ENCODE measurements around the gene SDCCAG8.

DNA sequence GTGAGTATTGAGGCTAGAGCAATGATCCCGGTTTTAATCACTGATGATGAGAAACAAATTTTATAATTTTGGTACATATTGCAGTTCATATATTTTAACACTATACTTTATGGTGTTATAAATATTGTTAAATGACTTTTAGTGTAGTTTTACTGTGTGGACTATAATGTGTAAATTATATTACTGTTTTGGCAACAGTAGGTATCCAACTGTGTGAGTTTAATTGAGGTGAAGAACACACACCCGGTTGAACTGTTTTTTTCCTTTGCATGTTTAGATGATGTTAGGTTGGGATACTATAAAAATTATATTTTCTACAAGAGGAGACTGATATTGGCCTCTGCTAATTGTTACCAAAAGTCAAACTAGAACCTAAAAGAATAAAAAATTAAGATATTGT lies 166.5 kb downstream of the SDCCAG8 start:
- TF ChIP-seq, protein P1, sequence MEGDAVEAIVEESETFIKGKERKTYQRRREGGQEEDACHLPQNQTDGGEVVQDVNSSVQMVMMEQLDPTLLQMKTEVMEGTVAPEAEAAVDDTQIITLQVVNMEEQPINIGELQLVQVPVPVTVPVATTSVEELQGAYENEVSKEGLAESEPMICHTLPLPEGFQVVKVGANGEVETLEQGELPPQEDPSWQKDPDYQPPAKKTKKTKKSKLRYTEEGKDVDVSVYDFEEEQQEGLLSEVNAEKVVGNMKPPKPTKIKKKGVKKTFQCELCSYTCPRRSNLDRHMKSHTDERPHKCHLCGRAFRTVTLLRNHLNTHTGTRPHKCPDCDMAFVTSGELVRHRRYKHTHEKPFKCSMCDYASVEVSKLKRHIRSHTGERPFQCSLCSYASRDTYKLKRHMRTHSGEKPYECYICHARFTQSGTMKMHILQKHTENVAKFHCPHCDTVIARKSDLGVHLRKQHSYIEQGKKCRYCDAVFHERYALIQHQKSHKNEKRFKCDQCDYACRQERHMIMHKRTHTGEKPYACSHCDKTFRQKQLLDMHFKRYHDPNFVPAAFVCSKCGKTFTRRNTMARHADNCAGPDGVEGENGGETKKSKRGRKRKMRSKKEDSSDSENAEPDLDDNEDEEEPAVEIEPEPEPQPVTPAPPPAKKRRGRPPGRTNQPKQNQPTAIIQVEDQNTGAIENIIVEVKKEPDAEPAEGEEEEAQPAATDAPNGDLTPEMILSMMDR (conservative IDR thresholded peaks at IDR 0.05; ENCODE audit: low read depth in 2 of 2): no peak
- TF ChIP-seq, protein P2, sequence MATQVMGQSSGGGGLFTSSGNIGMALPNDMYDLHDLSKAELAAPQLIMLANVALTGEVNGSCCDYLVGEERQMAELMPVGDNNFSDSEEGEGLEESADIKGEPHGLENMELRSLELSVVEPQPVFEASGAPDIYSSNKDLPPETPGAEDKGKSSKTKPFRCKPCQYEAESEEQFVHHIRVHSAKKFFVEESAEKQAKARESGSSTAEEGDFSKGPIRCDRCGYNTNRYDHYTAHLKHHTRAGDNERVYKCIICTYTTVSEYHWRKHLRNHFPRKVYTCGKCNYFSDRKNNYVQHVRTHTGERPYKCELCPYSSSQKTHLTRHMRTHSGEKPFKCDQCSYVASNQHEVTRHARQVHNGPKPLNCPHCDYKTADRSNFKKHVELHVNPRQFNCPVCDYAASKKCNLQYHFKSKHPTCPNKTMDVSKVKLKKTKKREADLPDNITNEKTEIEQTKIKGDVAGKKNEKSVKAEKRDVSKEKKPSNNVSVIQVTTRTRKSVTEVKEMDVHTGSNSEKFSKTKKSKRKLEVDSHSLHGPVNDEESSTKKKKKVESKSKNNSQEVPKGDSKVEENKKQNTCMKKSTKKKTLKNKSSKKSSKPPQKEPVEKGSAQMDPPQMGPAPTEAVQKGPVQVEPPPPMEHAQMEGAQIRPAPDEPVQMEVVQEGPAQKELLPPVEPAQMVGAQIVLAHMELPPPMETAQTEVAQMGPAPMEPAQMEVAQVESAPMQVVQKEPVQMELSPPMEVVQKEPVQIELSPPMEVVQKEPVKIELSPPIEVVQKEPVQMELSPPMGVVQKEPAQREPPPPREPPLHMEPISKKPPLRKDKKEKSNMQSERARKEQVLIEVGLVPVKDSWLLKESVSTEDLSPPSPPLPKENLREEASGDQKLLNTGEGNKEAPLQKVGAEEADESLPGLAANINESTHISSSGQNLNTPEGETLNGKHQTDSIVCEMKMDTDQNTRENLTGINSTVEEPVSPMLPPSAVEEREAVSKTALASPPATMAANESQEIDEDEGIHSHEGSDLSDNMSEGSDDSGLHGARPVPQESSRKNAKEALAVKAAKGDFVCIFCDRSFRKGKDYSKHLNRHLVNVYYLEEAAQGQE (IDR thresholded peaks at IDR 0.05; ENCODE audit: unreplicated experiment): no peak
- TF ChIP-seq EZH2 (IDR thresholded peaks at IDR 0.05; ENCODE audit: low read depth, unreplicated experiment): no peak
- TF ChIP-seq JUNB (IDR thresholded peaks at IDR 0.05; ENCODE audit: unreplicated experiment): no peak
- no peak for TF ChIP-seq POLR2AphosphoS5 (IDR thresholded peaks at IDR 0.05; ENCODE audit: low read depth)
- no peak for TF ChIP-seq EZH2phosphoT487 (IDR thresholded peaks at IDR 0.05; ENCODE audit: unreplicated experiment)
- no peak for TF ChIP-seq ZNF114 (CRISPR knock-in tag; IDR thresholded peaks at IDR 0.05)
- TF ChIP-seq CREB1 (CRISPR knock-in tag; IDR thresholded peaks at IDR 0.05; ENCODE audit: low read depth): no peak
- TF ChIP-seq STAT1 (IDR thresholded peaks at IDR 0.05; ENCODE audit: unreplicated experiment): no peak
- TF ChIP-seq, protein P3, sequence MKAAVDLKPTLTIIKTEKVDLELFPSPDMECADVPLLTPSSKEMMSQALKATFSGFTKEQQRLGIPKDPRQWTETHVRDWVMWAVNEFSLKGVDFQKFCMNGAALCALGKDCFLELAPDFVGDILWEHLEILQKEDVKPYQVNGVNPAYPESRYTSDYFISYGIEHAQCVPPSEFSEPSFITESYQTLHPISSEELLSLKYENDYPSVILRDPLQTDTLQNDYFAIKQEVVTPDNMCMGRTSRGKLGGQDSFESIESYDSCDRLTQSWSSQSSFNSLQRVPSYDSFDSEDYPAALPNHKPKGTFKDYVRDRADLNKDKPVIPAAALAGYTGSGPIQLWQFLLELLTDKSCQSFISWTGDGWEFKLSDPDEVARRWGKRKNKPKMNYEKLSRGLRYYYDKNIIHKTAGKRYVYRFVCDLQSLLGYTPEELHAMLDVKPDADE (IDR thresholded peaks at IDR 0.05): no peak

All from GM23338 (cell line).